ENCODE results near the gene SLAMF9. TPM values are rescaled to one million over a fixed set of nuclear protein-coding genes. Genes with fewer than 3 reads are reported as not detected.

Gene SLAMF9
- total RNA-seq, 1 experiment from 2014 or later, result not detected

- Mint-ChIP-seq H3K4me3 (no peak overlapping the region), H3K4me1 (peaks cover 34% of the 10 kb centered on the region), H3K36me3 (peaks cover 4% of the 10 kb centered on the region), H3K27ac (no peak overlapping the region; the same call in 1 of the 2 replicates), H3K27me3 (ENCODE audit: low read depth) (peaks cover 18% of the 10 kb centered on the region), H3K9me3 (no peaks in the 10 kb centered on the region)
- DNase-seq (ENCODE audit: low spot score), result no peak
- CTCF ChIA-PET, result interaction anchor here (0.9 to 5.9 kb wide), 4 partner anchors 25 to 122 kb away, joined by 3 to 64 read pairs (median 14); no protein-coding TSS in a partner anchor
- no peak for TF ChIP-seq KAT7 (CRISPR knock-in tag; IDR thresholded peaks at IDR 0.05; ENCODE audit: borderline replicate concordance)
- no peak for ATAC-seq
- POLR2A ChIA-PET, result no interaction called here
Observed at GRCh38 chr1:159921251-159921650, 32.8 kb downstream of the SLAMF9 start.

- H3K9me3 Mint-ChIP-seq, result no peaks in the 10 kb centered on the region
- TF ChIP-seq JUN (CRISPR knock-in tag; IDR thresholded peaks at IDR 0.05) (no peak), CTCF (IDR thresholded peaks at IDR 0.05) (no peak), JAZF1 (CRISPR knock-in tag; IDR thresholded peaks at IDR 0.05) (no peak), IRF2 (CRISPR knock-in tag; IDR thresholded peaks at IDR 0.05; ENCODE audit: borderline replicate concordance, low read depth) (no peak), AR (CRISPR knock-in tag; IDR thresholded peaks at IDR 0.05) (no peak), TP53 (CRISPR knock-in tag; IDR thresholded peaks at IDR 0.05) (no peak), NFATC4 (CRISPR knock-in tag; IDR thresholded peaks at IDR 0.05) (no peak), ZNF423 (CRISPR knock-in tag; IDR thresholded peaks at IDR 0.05) (no peak), NR1H2 (CRISPR knock-in tag; IDR thresholded peaks at IDR 0.05) (no peak), E2F5 (CRISPR knock-in tag; IDR thresholded peaks at IDR 0.05) (no peak), ZBTB21 (CRISPR knock-in tag; IDR thresholded peaks at IDR 0.05; ENCODE audit: borderline replicate concordance) (no peak), ZNF416 (CRISPR knock-in tag; IDR thresholded peaks at IDR 0.05) (no peak), CREB1 (CRISPR knock-in tag; IDR thresholded peaks at IDR 0.05) (no peak), SMAD4 (CRISPR knock-in tag; IDR thresholded peaks at IDR 0.05) (no peak), FOXP4 (CRISPR knock-in tag; IDR thresholded peaks at IDR 0.05) (no peak), ATF2 (CRISPR knock-in tag; IDR thresholded peaks at IDR 0.05; ENCODE audit: borderline replicate concordance, low read depth) (no peak)
- no peak for ATAC-seq
- H3K4me1 Mint-ChIP-seq, result peaks cover 35% of the 10 kb centered on the region
- no peak overlapping the region for H3K27ac Mint-ChIP-seq
- POLR2A ChIA-PET, result no interaction called here
- H3K27me3 Mint-ChIP-seq (ENCODE audit: low read depth), result peaks cover 18% of the 10 kb centered on the region
- peaks cover 4% of the 10 kb centered on the region for H3K36me3 Mint-ChIP-seq
- CTCF ChIA-PET, result interaction anchor here (1.2 to 5.9 kb wide), 3 partner anchors 28 to 122 kb away, joined by 3 to 64 read pairs (median 12); no protein-coding TSS in a partner anchor
- no peak overlapping the region for H3K4me3 Mint-ChIP-seq
- no peak for DNase-seq (ENCODE audit: low spot score)
Observed at GRCh38 chr1:159920651-159921050, 33.4 kb downstream of the SLAMF9 start.
